Right atrium auricular region (tissue), 2 donors: ENCODE measurements around the gene CPNE8. TPM values are rescaled to one million over a fixed set of nuclear protein-coding genes. Genes with fewer than 3 reads are reported as not detected.
A peak's percentile ranks its signal among the peaks of the same experiment; 100 is the strongest.

Source experiments
- DNase-seq: peaks from one replicate; pipeline ENCODE4 v3.0.0-alpha.2; 2019; ENCODE audit warnings: low spot score
- H3K27ac ChIP-seq, 2 donors: fragments of 200-600 bp; sonication (generic); 1 replicate in 1 of 2; 2 replicates in 1 of 2; pipeline ENCODE4 v1.5.1; 2016 to 2019
- H3K27me3 ChIP-seq, 2 donors: fragments of 200-600 bp; sonication (generic); one replicate each; pipeline versions ENCODE4 v1.5.1 to v1.6.0; 2017 to 2019
- H3K36me3 ChIP-seq: fragments of 200-600 bp; sonication (generic); one replicate; pipeline ENCODE4 v1.5.1; 2016
- H3K4me1 ChIP-seq, 2 donors: fragments of 200-600 bp; sonication (generic); one replicate each; pipeline versions ENCODE4 v1.5.1 to v1.6.0; 2017 to 2019
- H3K4me3 ChIP-seq, 2 donors: fragments of 200-600 bp; sonication (generic); 1 replicate in 1 of 2; 2 replicates in 1 of 2; pipeline ENCODE4 v1.5.1; 2017 to 2019; ENCODE audit warnings: mild to moderate bottlenecking in 1 of 2, moderate library complexity in 1 of 2
- H3K9me3 ChIP-seq, 2 donors: fragments of 200-600 bp; sonication (generic); one replicate each; pipeline ENCODE4 v1.5.1; 2019
- CTCF ChIP-seq, 2 donors: fragments of 200-600 bp; sonication (generic); IDR thresholded peaks; one replicate each; pipeline ENCODE4 v1.5.1; 2019; ENCODE audit warnings: antibody characterized with exemption in 2 of 2
- total RNA-seq, 2 donors: library from RNA; depleted of rRNA; stranded (reverse); fragments of >200 nt; gene quantifications; one replicate each; pipeline ENCODE4 v1.1.0, GENCODE V29; 2016

CPNE8 gene
- total RNA-seq: 10 to 100 TPM; 33.1 to 36.2 TPM

GRCh38 chr12:38905480-38906351, at the start of gene CPNE8:
CPNE8 (minus strand) TSS chr12:38905591; CDS start chr12:38905534, 57 bp downstream.
- Histone ChIP-seq H3K27me3 (no peaks in the 10 kb centered on the region), H3K9me3 (no peaks in the 10 kb centered on the region), H3K4me3 (peak within 1 kb of the TSS; percentile 74), H3K27ac (peak within 1 kb of the TSS; percentile 93 to 98), H3K4me1 (peaks cover 0 to 20% of the 10 kb centered on the region in 2 donors), H3K36me3 (no peaks in the 10 kb centered on the region)
- peak; percentile 91 for DNase-seq
- no peak for TF ChIP-seq CTCF (IDR thresholded peaks at IDR 0.05)

- Histone ChIP-seq H3K36me3 (no peaks in the 10 kb centered on the region), H3K9me3 (no peaks in the 10 kb centered on the region), H3K27ac (no peak overlapping the region), H3K4me3 (no peak overlapping the region), H3K27me3 (no peaks in the 10 kb centered on the region), H3K4me1 (no peaks in the 10 kb centered on the region)
- no peak for DNase-seq
- no peak for TF ChIP-seq CTCF (IDR thresholded peaks at IDR 0.05)
Measured at GRCh38 chr12:38954238-38954873, 49.0 kb upstream of the CPNE8 start.

GRCh38 chr12:38949363-38949762, 44.0 kb upstream of the CPNE8 start:
- no peak for TF ChIP-seq CTCF (IDR thresholded peaks at IDR 0.05)
- DNase-seq: no peak

GRCh38 chr12:38934686-38935085, 29.3 kb upstream of the CPNE8 start:
- no peaks in the 10 kb centered on the region for H3K36me3 ChIP-seq
- H3K4me1 ChIP-seq: no peaks in the 10 kb centered on the region
- H3K4me3 ChIP-seq: no peak overlapping the region
- H3K9me3 ChIP-seq: no peaks in the 10 kb centered on the region
- no peaks in the 10 kb centered on the region for H3K27me3 ChIP-seq
- DNase-seq: no peak
- no peak overlapping the region for H3K27ac ChIP-seq
- no peak for TF ChIP-seq CTCF (IDR thresholded peaks at IDR 0.05)

More at GRCh38 chr12:38949363-38949762, 44.0 kb upstream of the CPNE8 start:
- no peak overlapping the region for H3K4me3 ChIP-seq
- no peak overlapping the region for H3K27ac ChIP-seq
- H3K36me3 ChIP-seq: no peaks in the 10 kb centered on the region
- H3K27me3 ChIP-seq: no peaks in the 10 kb centered on the region
- no peaks in the 10 kb centered on the region for H3K4me1 ChIP-seq
- H3K9me3 ChIP-seq: no peaks in the 10 kb centered on the region

GRCh38 chr12:38934078-38934584, 28.7 kb upstream of the CPNE8 start:
- no peak for TF ChIP-seq CTCF (IDR thresholded peaks at IDR 0.05)

More at GRCh38 chr12:38934078-38934584, 28.7 kb upstream of the CPNE8 start:
- Histone ChIP-seq H3K27ac (no peak overlapping the region), H3K36me3 (no peaks in the 10 kb centered on the region), H3K9me3 (no peaks in the 10 kb centered on the region), H3K27me3 (no peaks in the 10 kb centered on the region), H3K4me3 (no peak overlapping the region), H3K4me1 (no peaks in the 10 kb centered on the region)
- DNase-seq: no peak
